ENCODE measurements around the gene APP.

DNA sequence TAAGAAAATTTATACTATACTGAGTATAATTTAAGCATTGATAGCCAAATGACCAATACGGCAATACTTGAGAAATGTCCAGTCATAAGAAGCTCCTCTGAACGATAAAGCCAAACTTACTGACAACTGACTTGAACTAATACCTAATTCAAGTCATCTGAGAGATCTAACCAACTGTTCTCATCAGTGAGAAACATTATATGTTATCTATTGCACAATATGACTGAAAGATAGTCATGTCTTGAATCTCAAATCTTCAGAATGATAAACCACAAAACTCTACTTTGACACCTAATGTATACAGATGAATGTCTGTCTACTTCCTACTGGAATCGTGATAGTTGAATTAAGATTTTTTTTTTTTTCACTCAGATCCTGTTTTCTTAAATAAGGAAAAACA, 39.0 kb downstream of the APP start:
- TF ChIP-seq, protein P1, sequence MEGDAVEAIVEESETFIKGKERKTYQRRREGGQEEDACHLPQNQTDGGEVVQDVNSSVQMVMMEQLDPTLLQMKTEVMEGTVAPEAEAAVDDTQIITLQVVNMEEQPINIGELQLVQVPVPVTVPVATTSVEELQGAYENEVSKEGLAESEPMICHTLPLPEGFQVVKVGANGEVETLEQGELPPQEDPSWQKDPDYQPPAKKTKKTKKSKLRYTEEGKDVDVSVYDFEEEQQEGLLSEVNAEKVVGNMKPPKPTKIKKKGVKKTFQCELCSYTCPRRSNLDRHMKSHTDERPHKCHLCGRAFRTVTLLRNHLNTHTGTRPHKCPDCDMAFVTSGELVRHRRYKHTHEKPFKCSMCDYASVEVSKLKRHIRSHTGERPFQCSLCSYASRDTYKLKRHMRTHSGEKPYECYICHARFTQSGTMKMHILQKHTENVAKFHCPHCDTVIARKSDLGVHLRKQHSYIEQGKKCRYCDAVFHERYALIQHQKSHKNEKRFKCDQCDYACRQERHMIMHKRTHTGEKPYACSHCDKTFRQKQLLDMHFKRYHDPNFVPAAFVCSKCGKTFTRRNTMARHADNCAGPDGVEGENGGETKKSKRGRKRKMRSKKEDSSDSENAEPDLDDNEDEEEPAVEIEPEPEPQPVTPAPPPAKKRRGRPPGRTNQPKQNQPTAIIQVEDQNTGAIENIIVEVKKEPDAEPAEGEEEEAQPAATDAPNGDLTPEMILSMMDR (IDR thresholded peaks at IDR 0.05; ENCODE audit: insufficient read depth, low read length), result no peak
- TF ChIP-seq POLR2AphosphoS5 (IDR thresholded peaks at IDR 0.05; ENCODE audit: low read depth), result no peak
